HepG2 (cell line): ENCODE results near the gene CYP4F12. TPM values are rescaled to one million over a fixed set of nuclear protein-coding genes. Genes with fewer than 3 reads are reported as not detected.
A peak's percentile ranks its signal among the peaks of the same experiment; 100 is the strongest.

Source experiments
- BORCS8-MEF2B ChIP-seq: sonication (generic); formaldehyde crosslinking; IDR thresholded peaks from 2 replicates; pipeline ENCODE4 v1.8.0; 2022; ENCODE audit warnings: mild to moderate bottlenecking, missing genetic modification reagents
- DPF2 ChIP-seq: sonication (generic); formaldehyde crosslinking; IDR thresholded peaks from 2 replicates; pipeline ENCODE4 v1.4.0; 2020; ENCODE audit warnings: mild to moderate bottlenecking, low read depth, missing genetic modification reagents, borderline replicate concordance
- FOXP1 ChIP-seq, 2 experiments: fragments of 450-650 bp in 1 of 2; IDR thresholded peaks; 2 replicates each; pipeline ENCODE4 v1.6.1; 2017 to 2018; ENCODE audit warnings: antibody characterized with exemption in 1 of 2
- GZF1 ChIP-seq: sonication (generic); formaldehyde crosslinking; IDR thresholded peaks from 2 replicates; pipeline ENCODE4 v1.5.1; 2020; ENCODE audit warnings: mild to moderate bottlenecking, missing genetic modification reagents
- HDAC1 ChIP-seq: sonication (generic); formaldehyde crosslinking; IDR thresholded peaks from 2 replicates; pipeline ENCODE4 v1.5.1; 2020; ENCODE audit warnings: mild to moderate bottlenecking, missing genetic modification reagents
- HMG20A ChIP-seq: IDR thresholded peaks from 2 replicates; pipeline ENCODE4 v1.6.1; 2016; ENCODE audit warnings: borderline replicate concordance
- HNRNPK ChIP-seq: fragments of 200-400 bp; formaldehyde crosslinking; IDR thresholded peaks from 2 replicates; pipeline ENCODE4 v1.6.1; 2018; ENCODE audit warnings: low read length, low read depth, moderate library complexity, mild to moderate bottlenecking; ENCODE audit not compliant: poor library complexity, severe bottlenecking
- KDM6A ChIP-seq: IDR thresholded peaks from 2 replicates; pipeline ENCODE4 v1.6.1; 2016; ENCODE audit warnings: low read depth
- MYNN ChIP-seq: sonication (generic); formaldehyde crosslinking; IDR thresholded peaks from 2 replicates; pipeline ENCODE4 v1.4.0; 2020; ENCODE audit warnings: mild to moderate bottlenecking, low read depth, missing genetic modification reagents
- RNF2 ChIP-seq: fragments of 450-650 bp; conservative IDR thresholded peaks from 2 replicates; pipeline ENCODE4 v1.6.1; 2016; ENCODE audit warnings: low read depth
- SIX1 ChIP-seq: sonication (generic); formaldehyde crosslinking; IDR thresholded peaks from 2 replicates; pipeline ENCODE4 v1.4.0; 2020; ENCODE audit warnings: missing genetic modification reagents, borderline replicate concordance
- SP140L ChIP-seq: sonication (generic); formaldehyde crosslinking; IDR thresholded peaks from 2 replicates; pipeline ENCODE4 v1.4.0; 2020; ENCODE audit warnings: missing genetic modification reagents, borderline replicate concordance
- SUZ12 ChIP-seq: fragments of 150-350 bp; IDR thresholded peaks from 2 replicates; pipeline ENCODE4 v1.6.1; 2014; ENCODE audit warnings: low read depth, low read length
- ZNF251 ChIP-seq: sonication (generic); formaldehyde crosslinking; IDR thresholded peaks from 2 replicates; pipeline ENCODE4 v1.9.0; 2021; ENCODE audit warnings: mild to moderate bottlenecking, missing genetic modification reagents
- ZNF432 ChIP-seq: sonication (generic); formaldehyde crosslinking; IDR thresholded peaks from 2 replicates; pipeline ENCODE4 v1.5.0; 2020; ENCODE audit warnings: missing genetic modification reagents, mild to moderate bottlenecking, borderline replicate concordance
- ZNF720 ChIP-seq: sonication (generic); formaldehyde crosslinking; IDR thresholded peaks from 2 replicates; pipeline ENCODE4 v1.4.0; 2020; ENCODE audit warnings: missing genetic modification reagents
- ZNF761 ChIP-seq: sonication (generic); formaldehyde crosslinking; conservative IDR thresholded peaks from 2 replicates; pipeline ENCODE4 v1.4.0; 2020; ENCODE audit warnings: mild to moderate bottlenecking, missing genetic modification reagents
- ZNF776 ChIP-seq: sonication (generic); formaldehyde crosslinking; IDR thresholded peaks from 2 replicates; pipeline ENCODE4 v1.4.0; 2020; ENCODE audit warnings: mild to moderate bottlenecking, missing genetic modification reagents
- ZSCAN12 ChIP-seq: sonication (generic); formaldehyde crosslinking; IDR thresholded peaks from 2 replicates; pipeline ENCODE4 v1.9.0; 2021; ENCODE audit warnings: mild to moderate bottlenecking, missing genetic modification reagents
- polyA plus RNA-seq, 8 experiments: library from polyadenylated mRNA; depleted of rRNA in 3 of 8; stranded (reverse) in 7 of 8; unstranded in 1 of 8; fragments of >200 nt; fragmentation: Illumina TruSeq in 4 of 8; extraction: Trizol in 4 of 8; gene quantifications; 2 replicates each; pipeline versions ENCODE4 v1.2.1 to v1.2.3, GENCODE V29; 2011 to 2016; ENCODE audit warnings: low read depth in 4 of 8, missing spikeins in 1 of 8, mixed read lengths in 1 of 8; ENCODE audit not compliant: insufficient read depth in 1 of 8
- total RNA-seq, 5 experiments: library from RNA; depleted of rRNA; stranded (reverse); fragments of >200 nt; fragmentation: Illumina TruSeq; extraction: Trizol; gene quantifications; 2 replicates each; pipeline ENCODE4 v1.2.3, GENCODE V29; 2016; ENCODE audit warnings: low read depth in 1 of 5
- TF ChIP-seq, protein P1 (sequence below): sonication (generic); formaldehyde crosslinking; IDR thresholded peaks from 2 replicates; pipeline ENCODE4 v1.5.1; 2020; ENCODE audit warnings: mild to moderate bottlenecking, missing genetic modification reagents, moderate library complexity
- TF ChIP-seq, protein P2 (sequence below): sonication (generic); formaldehyde crosslinking; IDR thresholded peaks from 2 replicates; pipeline ENCODE4 v1.5.0; 2020; ENCODE audit warnings: mild to moderate bottlenecking, low read depth, missing genetic modification reagents, borderline replicate concordance
- TF ChIP-seq, protein P3 (sequence below): IDR thresholded peaks from 2 replicates; pipeline ENCODE4 v1.6.1; 2012; ENCODE audit warnings: inconsistent platforms
- TF ChIP-seq, protein P4 (sequence below): IDR thresholded peaks from 2 replicates; pipeline ENCODE4 v1.6.1; 2016; ENCODE audit warnings: missing genetic modification reagents, missing compliant biosample characterization
- TF ChIP-seq, protein P5 (sequence below): sonication (generic); formaldehyde crosslinking; IDR thresholded peaks from 2 replicates; pipeline ENCODE4 v1.5.0; 2020; ENCODE audit warnings: missing genetic modification reagents
- TF ChIP-seq, protein P6 (sequence below): sonication (generic); formaldehyde crosslinking; IDR thresholded peaks from 2 replicates; pipeline ENCODE4 v1.4.0; 2020; ENCODE audit warnings: missing genetic modification reagents

CYP4F12 gene
- total and polyA plus RNA-seq, 2 of the 13 experiments (the other 11 are each of a cell fraction or from before 2014, with no cell fraction given): 29.9 to 30.8 TPM

DNA sequence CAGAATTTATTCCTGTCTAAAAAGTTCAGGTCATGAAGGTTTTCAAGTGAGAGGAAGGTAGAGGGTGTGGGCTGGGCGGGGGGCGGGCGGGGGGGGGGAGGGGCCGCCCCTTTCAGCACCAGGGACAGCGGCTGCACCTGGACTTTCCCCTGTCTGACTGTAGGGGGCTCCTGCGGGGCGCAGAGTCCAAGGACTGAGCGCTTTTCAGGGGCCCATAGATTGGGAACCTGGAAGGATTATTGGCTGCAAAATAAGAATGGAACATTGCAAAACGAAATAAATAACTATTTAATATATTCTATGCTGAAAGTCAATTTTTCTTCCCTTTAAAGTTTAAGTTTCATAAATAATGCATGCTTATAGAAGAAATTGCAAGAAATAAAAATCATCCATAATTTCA lies 41.1 kb upstream of the CYP4F12 start (continued):
- TF ChIP-seq SP140L (CRISPR knock-in tag) (peak; percentile 81; the same call in 1 of the 2 replicates), HNRNPK (no peak), ZSCAN12 (CRISPR knock-in tag) (peak; percentile 95), MYNN (no peak), ZNF720 (CRISPR knock-in tag) (no peak), HDAC1 (CRISPR knock-in tag) (no peak), ZNF761 (CRISPR knock-in tag) (no peak), DPF2 (CRISPR knock-in tag) (no peak), BORCS8-MEF2B (peak; percentile 67; the same call in 1 of the 2 replicates), SUZ12 (no peak), ZNF432 (CRISPR knock-in tag) (no peak), HMG20A (CRISPR knock-in tag) (no peak), FOXP1 (IDR thresholded peaks at IDR 0.05) (no peak), FOXP1 (CRISPR knock-in tag; IDR thresholded peaks at IDR 0.05) (no peak), ZNF776 (CRISPR knock-in tag) (no peak), ZNF251 (no peak), SIX1 (0 out of 2 replicates have a peak, but pooled peaks have one; percentile 40), KDM6A (no peak), RNF2 (no peak), GZF1 (no peak)
- TF ChIP-seq, protein P1, sequence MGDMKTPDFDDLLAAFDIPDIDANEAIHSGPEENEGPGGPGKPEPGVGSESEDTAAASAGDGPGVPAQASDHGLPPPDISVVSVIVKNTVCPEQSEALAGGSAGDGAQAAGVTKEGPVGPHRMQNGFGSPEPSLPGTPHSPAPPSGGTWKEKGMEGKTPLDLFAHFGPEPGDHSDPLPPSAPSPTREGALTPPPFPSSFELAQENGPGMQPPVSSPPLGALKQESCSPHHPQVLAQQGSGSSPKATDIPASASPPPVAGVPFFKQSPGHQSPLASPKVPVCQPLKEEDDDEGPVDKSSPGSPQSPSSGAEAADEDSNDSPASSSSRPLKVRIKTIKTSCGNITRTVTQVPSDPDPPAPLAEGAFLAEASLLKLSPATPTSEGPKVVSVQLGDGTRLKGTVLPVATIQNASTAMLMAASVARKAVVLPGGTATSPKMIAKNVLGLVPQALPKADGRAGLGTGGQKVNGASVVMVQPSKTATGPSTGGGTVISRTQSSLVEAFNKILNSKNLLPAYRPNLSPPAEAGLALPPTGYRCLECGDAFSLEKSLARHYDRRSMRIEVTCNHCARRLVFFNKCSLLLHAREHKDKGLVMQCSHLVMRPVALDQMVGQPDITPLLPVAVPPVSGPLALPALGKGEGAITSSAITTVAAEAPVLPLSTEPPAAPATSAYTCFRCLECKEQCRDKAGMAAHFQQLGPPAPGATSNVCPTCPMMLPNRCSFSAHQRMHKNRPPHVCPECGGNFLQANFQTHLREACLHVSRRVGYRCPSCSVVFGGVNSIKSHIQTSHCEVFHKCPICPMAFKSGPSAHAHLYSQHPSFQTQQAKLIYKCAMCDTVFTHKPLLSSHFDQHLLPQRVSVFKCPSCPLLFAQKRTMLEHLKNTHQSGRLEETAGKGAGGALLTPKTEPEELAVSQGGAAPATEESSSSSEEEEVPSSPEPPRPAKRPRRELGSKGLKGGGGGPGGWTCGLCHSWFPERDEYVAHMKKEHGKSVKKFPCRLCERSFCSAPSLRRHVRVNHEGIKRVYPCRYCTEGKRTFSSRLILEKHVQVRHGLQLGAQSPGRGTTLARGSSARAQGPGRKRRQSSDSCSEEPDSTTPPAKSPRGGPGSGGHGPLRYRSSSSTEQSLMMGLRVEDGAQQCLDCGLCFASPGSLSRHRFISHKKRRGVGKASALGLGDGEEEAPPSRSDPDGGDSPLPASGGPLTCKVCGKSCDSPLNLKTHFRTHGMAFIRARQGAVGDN: no peak
- TF ChIP-seq, protein P2, sequence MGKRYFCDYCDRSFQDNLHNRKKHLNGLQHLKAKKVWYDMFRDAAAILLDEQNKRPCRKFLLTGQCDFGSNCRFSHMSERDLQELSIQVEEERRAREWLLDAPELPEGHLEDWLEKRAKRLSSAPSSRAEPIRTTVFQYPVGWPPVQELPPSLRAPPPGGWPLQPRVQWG (CRISPR knock-in tag): no peak
- TF ChIP-seq, protein P3, sequence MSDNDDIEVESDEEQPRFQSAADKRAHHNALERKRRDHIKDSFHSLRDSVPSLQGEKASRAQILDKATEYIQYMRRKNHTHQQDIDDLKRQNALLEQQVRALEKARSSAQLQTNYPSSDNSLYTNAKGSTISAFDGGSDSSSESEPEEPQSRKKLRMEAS: no peak
- TF ChIP-seq, protein P4, sequence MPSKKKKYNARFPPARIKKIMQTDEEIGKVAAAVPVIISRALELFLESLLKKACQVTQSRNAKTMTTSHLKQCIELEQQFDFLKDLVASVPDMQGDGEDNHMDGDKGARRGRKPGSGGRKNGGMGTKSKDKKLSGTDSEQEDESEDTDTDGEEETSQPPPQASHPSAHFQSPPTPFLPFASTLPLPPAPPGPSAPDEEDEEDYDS (CRISPR knock-in tag): no peak
- TF ChIP-seq, protein P5, sequence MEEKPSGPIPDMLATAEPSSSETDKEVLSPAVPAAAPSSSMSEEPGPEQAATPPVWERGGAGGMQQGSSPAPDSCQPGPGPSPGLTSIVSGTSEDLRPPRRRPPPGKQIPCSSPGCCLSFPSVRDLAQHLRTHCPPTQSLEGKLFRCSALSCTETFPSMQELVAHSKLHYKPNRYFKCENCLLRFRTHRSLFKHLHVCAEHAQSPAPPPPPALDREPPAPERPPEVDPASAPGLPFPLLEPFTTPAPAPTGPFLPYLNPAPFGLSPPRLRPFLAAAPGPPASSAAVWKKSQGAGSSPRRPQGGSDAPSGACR (CRISPR knock-in tag): no peak
- TF ChIP-seq, protein P6, sequence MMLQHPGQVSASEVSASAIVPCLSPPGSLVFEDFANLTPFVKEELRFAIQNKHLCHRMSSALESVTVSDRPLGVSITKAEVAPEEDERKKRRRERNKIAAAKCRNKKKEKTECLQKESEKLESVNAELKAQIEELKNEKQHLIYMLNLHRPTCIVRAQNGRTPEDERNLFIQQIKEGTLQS (CRISPR knock-in tag): no peak
